Activated B cell treated with CpG ODN at 0.5 μM for 24 hours (primary cell): ENCODE measurements around the gene CLDN20. TPM values are rescaled to one million over a fixed set of nuclear protein-coding genes. Genes with fewer than 3 reads are reported as not detected.

Experiments
- ATAC-seq: fragments of 200-7000 bp; cut with Tn5 transposase; one replicate; pipeline ENCODE4 v1.10.0; 2021; ENCODE audit warnings: low read depth, mild to moderate bottlenecking, moderate library complexity
- CTCF ChIA-PET: fragments of 350-600 bp; sonication (Branson Sonifier 250); formaldehyde crosslinking; loops from one replicate; lab custom pipeline; 2021; ENCODE audit warnings: antibody characterized with exemption; lab: Charles Lee
- POLR2A ChIA-PET: fragments of 350-600 bp; sonication (Branson Sonifier 250); formaldehyde crosslinking; loops from one replicate; lab custom pipeline; 2021; ENCODE audit warnings: antibody characterized with exemption; lab: Charles Lee
- DNase-seq: peaks from one replicate; pipeline ENCODE4 v3.0.0; 2022
- H3K27ac Mint-ChIP-seq: one replicate; pipeline ENCODE4 v1.8.0; 2020; ENCODE audit warnings: mixed read lengths
- H3K27me3 Mint-ChIP-seq: one replicate; pipeline ENCODE4 v1.8.0; 2021; ENCODE audit warnings: mixed read lengths
- H3K36me3 Mint-ChIP-seq: one replicate; pipeline ENCODE4 v1.8.0; 2021; ENCODE audit warnings: low read depth, mixed read lengths
- H3K4me1 Mint-ChIP-seq: one replicate; pipeline ENCODE4 v1.8.0; 2021; ENCODE audit warnings: mixed read lengths
- H3K4me3 Mint-ChIP-seq: one replicate; pipeline ENCODE4 v1.8.0; 2020; ENCODE audit warnings: mild to moderate bottlenecking, mixed read lengths
- H3K9me3 Mint-ChIP-seq: one replicate; pipeline ENCODE4 v1.8.0; 2020; ENCODE audit warnings: mixed read lengths
- CTCF ChIP-seq: fragments of 200-600 bp; IDR thresholded peaks from one replicate; pipeline ENCODE4 v1.8.0; 2022; ENCODE audit warnings: antibody characterized with exemption, mild to moderate bottlenecking
- intact Hi-C: fragments of 100-400 bp; cut with micrococcal nuclease; formaldehyde crosslinking; loops from one replicate; pipeline ENCODE4 v1.15.1; 2024
- total RNA-seq: library from RNA; stranded (reverse); gene quantifications from 2 replicates; pipeline ENCODE4 v1.2.3, GENCODE V29; 2022

The CLDN20 gene
- total RNA-seq, 1 donor from 2014 or later = not detected

GRCh38 chr6:155260686-155261085 is 3.1 kb upstream of the CLDN20 start:
- no peak overlapping the region for H3K27ac Mint-ChIP-seq
- intact Hi-C loops = no loop called here
- TF ChIP-seq CTCF = no peak
- H3K36me3 Mint-ChIP-seq = peaks cover 75% of the 10 kb centered on the region
- ChIA-PET POLR2A (no interaction called here), CTCF (no interaction called here)
- H3K27me3 Mint-ChIP-seq = no peaks in the 10 kb centered on the region
- ATAC-seq (no peak), DNase-seq (no peak)
- no peak overlapping the region for H3K4me3 Mint-ChIP-seq
- no peaks in the 10 kb centered on the region for H3K9me3 Mint-ChIP-seq
- peaks cover 12% of the 10 kb centered on the region for H3K4me1 Mint-ChIP-seq

DNA sequence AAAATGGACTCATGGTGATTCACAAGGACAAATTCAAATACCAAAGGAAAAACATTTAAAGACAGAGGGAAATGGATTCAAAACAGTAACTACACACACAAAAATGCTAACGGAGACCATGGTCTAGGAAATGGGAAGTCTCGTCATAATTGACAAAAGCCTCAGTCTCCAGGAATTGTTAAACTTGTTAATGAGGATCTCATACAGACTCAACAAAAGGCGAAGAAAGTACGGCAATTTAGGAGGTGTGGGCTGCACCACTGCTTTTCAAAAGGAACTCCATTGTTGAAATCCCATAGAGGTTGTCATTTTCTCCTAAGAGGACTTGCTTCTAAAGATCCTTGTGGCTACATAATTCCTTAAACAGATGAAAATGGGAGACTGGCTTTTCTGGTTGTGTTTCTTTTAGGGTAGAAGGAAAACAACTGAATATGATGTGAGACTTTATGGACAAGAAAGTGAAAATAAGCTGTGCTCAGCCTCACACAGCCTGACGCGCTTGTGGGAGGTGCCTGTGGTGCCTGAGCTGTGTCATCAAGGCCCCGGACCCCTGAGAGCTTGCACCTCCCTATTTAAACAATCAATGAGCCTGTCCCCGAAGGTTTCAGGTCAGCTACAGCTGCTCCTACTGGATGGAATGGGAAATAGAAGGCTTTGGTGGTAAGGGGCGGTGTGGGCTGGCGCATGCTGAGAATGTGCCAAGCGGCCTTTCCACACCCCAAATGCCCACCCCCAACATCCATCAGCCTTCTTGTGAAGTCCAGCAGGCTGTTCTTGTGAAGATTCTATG is 2.5 kb upstream of the CLDN20 start:
- DNase-seq (no peak), ATAC-seq (no peak)
- H3K36me3 Mint-ChIP-seq = peaks cover 77% of the 10 kb centered on the region
- POLR2A ChIA-PET = no interaction called here
- no peak overlapping the region for H3K4me3 Mint-ChIP-seq
- CTCF ChIA-PET = no interaction called here
- intact Hi-C loops = no loop called here
- no peaks in the 10 kb centered on the region for H3K27me3 Mint-ChIP-seq
- no peak overlapping the region for H3K27ac Mint-ChIP-seq
- H3K4me1 Mint-ChIP-seq = peaks cover 12% of the 10 kb centered on the region
- H3K9me3 Mint-ChIP-seq = no peaks in the 10 kb centered on the region
- no peak for TF ChIP-seq CTCF

DNA sequence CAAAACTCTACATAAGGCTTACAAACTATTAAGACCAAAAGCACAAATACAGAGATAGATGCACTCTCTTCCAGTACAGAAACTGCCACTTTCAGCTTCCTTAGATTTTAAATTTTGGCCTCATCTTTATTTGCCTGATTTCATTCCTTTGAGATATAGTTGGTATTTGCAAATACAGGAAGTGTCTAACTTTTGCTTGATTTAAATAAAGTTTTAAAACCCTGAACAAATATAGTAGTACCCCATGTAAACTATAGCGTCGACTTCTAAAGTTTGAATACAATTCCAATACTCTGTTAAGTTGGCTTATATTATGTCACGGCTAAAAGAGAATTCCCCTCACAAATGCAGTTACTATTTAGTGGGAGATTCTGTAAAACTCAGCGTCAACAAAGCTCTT is 1.2 kb upstream of the CLDN20 start:
- intact Hi-C loops = no loop called here
- peaks cover 74% of the 10 kb centered on the region for H3K36me3 Mint-ChIP-seq
- H3K4me3 Mint-ChIP-seq = no peak overlapping the region
- CTCF ChIA-PET = no interaction called here
- ATAC-seq = no peak
- DNase-seq = no peak
- no peak overlapping the region for H3K27ac Mint-ChIP-seq
- H3K9me3 Mint-ChIP-seq = no peaks in the 10 kb centered on the region
- POLR2A ChIA-PET = no interaction called here
- no peaks in the 10 kb centered on the region for H3K27me3 Mint-ChIP-seq
- H3K4me1 Mint-ChIP-seq = peaks cover 12% of the 10 kb centered on the region
- no peak for TF ChIP-seq CTCF

GRCh38 chr6:155264693-155265320 is 994 bp downstream of the CLDN20 start:
- intact Hi-C loops = no loop called here
- H3K9me3 Mint-ChIP-seq = no peaks in the 10 kb centered on the region
- no peak overlapping the region for H3K4me3 Mint-ChIP-seq
- peaks cover 62% of the 10 kb centered on the region for H3K36me3 Mint-ChIP-seq
- TF ChIP-seq CTCF = no peak
- H3K4me1 Mint-ChIP-seq = peaks cover 14% of the 10 kb centered on the region
- DNase-seq = no peak
- H3K27me3 Mint-ChIP-seq = no peaks in the 10 kb centered on the region
- ChIA-PET POLR2A (no interaction called here), CTCF (no interaction called here)
- no peak overlapping the region for H3K27ac Mint-ChIP-seq
- ATAC-seq = no peak

DNA sequence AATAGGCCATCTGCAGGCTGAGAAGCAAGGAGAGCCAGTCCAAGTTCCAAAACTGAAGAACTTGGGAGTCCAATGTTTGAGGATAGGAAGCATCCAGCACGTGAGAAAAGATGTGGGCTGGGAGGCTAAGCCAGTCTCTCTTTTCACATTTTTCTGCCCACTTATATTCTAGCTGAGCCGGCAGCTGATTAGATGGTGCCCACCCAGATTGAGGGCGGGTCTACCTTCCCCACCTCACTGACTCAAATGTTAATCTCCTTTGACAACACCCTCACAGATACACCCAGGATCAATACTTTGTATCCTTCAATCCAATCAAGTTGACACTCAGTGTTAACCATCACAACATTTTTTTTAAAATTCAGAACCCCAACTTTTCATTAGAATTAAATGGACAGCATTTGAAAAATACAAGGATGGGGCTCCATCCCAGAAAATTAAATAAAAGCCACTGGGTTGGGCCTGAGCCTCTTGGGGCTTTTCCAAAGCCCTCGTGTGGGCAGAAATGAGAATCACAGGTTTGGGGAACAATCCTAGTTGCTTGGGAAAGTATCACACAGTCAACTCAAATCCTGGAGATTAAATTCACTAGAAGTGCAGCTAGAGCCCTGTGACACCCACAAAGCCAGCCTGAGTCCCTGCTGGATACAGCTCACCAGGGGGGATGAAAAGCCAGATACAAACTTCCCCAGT is 2.2 kb downstream of the CLDN20 start:
- Mint-ChIP-seq H3K27me3 (no peaks in the 10 kb centered on the region), H3K36me3 (peaks cover 56% of the 10 kb centered on the region), H3K9me3 (no peaks in the 10 kb centered on the region), H3K27ac (no peak overlapping the region), H3K4me3 (no peak overlapping the region), H3K4me1 (peaks cover 14% of the 10 kb centered on the region)
- ChIA-PET POLR2A (interaction anchor here (0.6 kb wide), 1 partner anchor 49 kb away, joined by 12 read pairs; no protein-coding TSS in a partner anchor), CTCF (no interaction called here)
- ATAC-seq (no peak), DNase-seq (no peak)
- intact Hi-C loops = no loop called here
- no peak for TF ChIP-seq CTCF
